Cardiac fibroblast (primary cell): ENCODE measurements around the gene DCTN3.

Experiments used
- DNase-seq, 2 donors: peaks; one replicate each; pipeline versions ENCODE4 v3.0.0 to v3.0.0-alpha.2; 2010; ENCODE audit warnings: low read depth in 2 of 2
- H3K4me3 ChIP-seq, 2 donors: replicated peaks in 1 of 2; 1 replicate in 1 of 2; 2 replicates in 1 of 2; pipeline ENCODE4 v1.5.1; 2011; ENCODE audit warnings: low read depth in 2 of 2, low read length in 2 of 2, mild to moderate bottlenecking in 2 of 2, moderate library complexity in 1 of 2
- CTCF ChIP-seq: IDR thresholded peaks from one replicate; pipeline ENCODE4 v1.5.1; 2011; ENCODE audit warnings: low read depth, mild to moderate bottlenecking, low read length, inconsistent platforms

The DCTN3 gene

GRCh38 chr9:34623374-34624235 lies 3.3 kb upstream of the DCTN3 start:
- H3K4me3 ChIP-seq: no peak overlapping the region
- no peak for TF ChIP-seq CTCF
- DNase-seq: no peak

GRCh38 chr9:34615132-34615531 lies 5.2 kb downstream of the DCTN3 start:
- DNase-seq: no peak
- no peak overlapping the region for H3K4me3 ChIP-seq
- TF ChIP-seq CTCF: no peak

GRCh38 chr9:34612788-34613390 lies 7.4 kb downstream of the DCTN3 start:
- H3K4me3 ChIP-seq: peak overlapping the region; percentile 53 to 81
- peak; percentile 79 for DNase-seq
- TF ChIP-seq CTCF: peak; percentile 92

GRCh38 chr9:34611811-34612787 lies 8.2 kb downstream of the DCTN3 start, which contains the start of gene RPP25L:
TSS of gene RPP25L (minus strand) at chr9:34612097. CDS start at chr9:34611296, 801 bp downstream.
- TF ChIP-seq CTCF: no peak

GRCh38 chr9:34611251-34611810 lies 9.0 kb downstream of the DCTN3 start:
- TF ChIP-seq CTCF: no peak
- DNase-seq: no peak
- peak overlapping the region; percentile 78 to 81 for H3K4me3 ChIP-seq

More at GRCh38 chr9:34611811-34612787, 8.2 kb downstream of the DCTN3 start, which contains the start of gene RPP25L:
- H3K4me3 ChIP-seq: peak within 1 kb of the TSS; percentile 78 to 81
- DNase-seq: peak; percentile 81 to 87
